ENCODE results near the gene RC3H1.

- TF ChIP-seq SP2 (IDR thresholded peaks at IDR 0.05; ENCODE audit: low read length) = no peak
- TF ChIP-seq POLR2A (IDR thresholded peaks at IDR 0.05; ENCODE audit: control extremely low read depth in 1 of 2, low read depth in 2 of 2, low read length in 2 of 2) = no peak
- TF ChIP-seq, protein P1, sequence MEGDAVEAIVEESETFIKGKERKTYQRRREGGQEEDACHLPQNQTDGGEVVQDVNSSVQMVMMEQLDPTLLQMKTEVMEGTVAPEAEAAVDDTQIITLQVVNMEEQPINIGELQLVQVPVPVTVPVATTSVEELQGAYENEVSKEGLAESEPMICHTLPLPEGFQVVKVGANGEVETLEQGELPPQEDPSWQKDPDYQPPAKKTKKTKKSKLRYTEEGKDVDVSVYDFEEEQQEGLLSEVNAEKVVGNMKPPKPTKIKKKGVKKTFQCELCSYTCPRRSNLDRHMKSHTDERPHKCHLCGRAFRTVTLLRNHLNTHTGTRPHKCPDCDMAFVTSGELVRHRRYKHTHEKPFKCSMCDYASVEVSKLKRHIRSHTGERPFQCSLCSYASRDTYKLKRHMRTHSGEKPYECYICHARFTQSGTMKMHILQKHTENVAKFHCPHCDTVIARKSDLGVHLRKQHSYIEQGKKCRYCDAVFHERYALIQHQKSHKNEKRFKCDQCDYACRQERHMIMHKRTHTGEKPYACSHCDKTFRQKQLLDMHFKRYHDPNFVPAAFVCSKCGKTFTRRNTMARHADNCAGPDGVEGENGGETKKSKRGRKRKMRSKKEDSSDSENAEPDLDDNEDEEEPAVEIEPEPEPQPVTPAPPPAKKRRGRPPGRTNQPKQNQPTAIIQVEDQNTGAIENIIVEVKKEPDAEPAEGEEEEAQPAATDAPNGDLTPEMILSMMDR (IDR thresholded peaks at IDR 0.05; ENCODE audit: control extremely low read depth in 1 of 3, insufficient read depth in 1 of 3, low read depth in 1 of 3, low read length in 3 of 3) = no peak
- TF ChIP-seq SIRT6 (IDR thresholded peaks at IDR 0.05; ENCODE audit: low read length) = no peak
- no peak for TF ChIP-seq EP300 (IDR thresholded peaks at IDR 0.05; ENCODE audit: borderline replicate concordance in 1 of 2, low read depth in 2 of 2, low read length in 2 of 2)
- no peak for TF ChIP-seq PHF8 (conservative IDR thresholded peaks at IDR 0.05; ENCODE audit: low read depth, low read length)
- TF ChIP-seq KDM5A (IDR thresholded peaks at IDR 0.05; ENCODE audit: low read length) = no peak
- no peak for TF ChIP-seq POLR2AphosphoS5 (IDR thresholded peaks at IDR 0.05; ENCODE audit: low read depth, low read length)
- no peak for TF ChIP-seq EZH2 (IDR thresholded peaks at IDR 0.05; ENCODE audit: low read depth, low read length, severe bottlenecking)
- no peak for TF ChIP-seq JUND (IDR thresholded peaks at IDR 0.05; ENCODE audit: low read length)
- TF ChIP-seq KDM1A (IDR thresholded peaks at IDR 0.05; ENCODE audit: borderline replicate concordance, low read length) = no peak
- no peak for TF ChIP-seq SIX5 (IDR thresholded peaks at IDR 0.05; ENCODE audit: low read depth, low read length)
- no peak for TF ChIP-seq JUN (IDR thresholded peaks at IDR 0.05; ENCODE audit: low read depth, low read length)
- TF ChIP-seq YY1 (IDR thresholded peaks at IDR 0.05; ENCODE audit: low read depth, low read length) = no peak
These were observed 19.2 kb upstream of the RC3H1 start for GRCh38 chr1:174041369-174041768.

Data from H1 (cell line).